ENCODE data around the gene LRRC1. TPM values are rescaled to one million over a fixed set of nuclear protein-coding genes. Genes with fewer than 3 reads are reported as not detected.

LRRC1 gene
- total RNA-seq, 2 donors from 2014 or later, result 8.3 to 10.4 TPM

DNA sequence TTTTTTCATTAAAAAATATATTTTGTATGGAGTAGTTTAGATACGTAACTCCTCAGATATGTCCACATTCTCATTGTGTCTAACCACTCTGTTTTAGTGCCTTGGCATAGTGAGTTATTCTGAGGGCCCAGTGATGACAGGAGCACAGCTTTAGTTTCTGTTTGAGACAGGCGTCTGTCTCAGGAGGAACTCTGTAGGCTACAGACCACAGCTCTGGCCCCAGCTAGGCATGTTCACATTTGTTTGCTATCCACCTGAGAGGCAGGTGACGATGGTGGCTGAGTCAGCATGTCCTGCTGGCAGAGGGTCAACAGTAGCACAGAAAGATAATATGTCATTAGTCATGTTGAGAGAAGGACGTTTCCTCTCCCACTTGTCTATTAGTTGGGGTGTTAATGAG, 16.3 kb downstream of the LRRC1 start:
- DNase-seq (ENCODE audit: low spot score), result no peak
- intact Hi-C loops (cut with DNase I), result no loop called here

- DNase-seq (ENCODE audit: low spot score), result no peak
- intact Hi-C loops (cut with DNase I), result no loop called here
Measured at GRCh38 chr6:53811746-53812145, 16.9 kb downstream of the LRRC1 start.

DNA sequence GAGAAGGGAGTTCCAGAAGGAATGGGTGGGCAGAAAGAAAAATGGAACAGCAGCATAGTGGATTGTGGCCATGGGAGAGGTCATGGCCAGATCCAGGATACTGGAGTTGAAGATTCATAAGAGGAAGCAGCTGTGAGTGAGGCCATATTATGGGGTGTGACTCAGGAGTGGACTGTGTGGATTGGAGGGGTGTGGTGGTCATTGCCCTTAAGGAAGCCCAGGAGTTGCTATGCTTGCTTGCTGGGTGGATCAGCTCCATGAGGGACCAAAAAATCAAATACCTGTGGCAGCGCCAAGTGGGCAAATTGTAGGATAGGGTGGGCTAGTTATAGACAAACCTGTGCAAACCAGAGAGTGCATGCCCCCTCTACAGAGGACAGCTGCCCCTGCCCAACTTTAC, 18.3 kb downstream of the LRRC1 start:
- intact Hi-C loops (cut with DNase I), result no loop called here
- no peak for DNase-seq (ENCODE audit: low spot score)

- intact Hi-C loops (cut with DNase I), result no loop called here
- DNase-seq (ENCODE audit: low spot score), result no peak
Measured at GRCh38 chr6:53813801-53814200, 19.0 kb downstream of the LRRC1 start.

GRCh38 chr6:53814353-53814752, 19.5 kb downstream of the LRRC1 start:
- intact Hi-C loops (cut with DNase I), result no loop called here

GRCh38 chr6:53815381-53816119, 20.7 kb downstream of the LRRC1 start:
- DNase-seq (ENCODE audit: low spot score), result no peak
- intact Hi-C loops (cut with DNase I), result no loop called here

More at GRCh38 chr6:53814353-53814752, 19.5 kb downstream of the LRRC1 start:
- DNase-seq (ENCODE audit: low spot score), result no peak

DNA sequence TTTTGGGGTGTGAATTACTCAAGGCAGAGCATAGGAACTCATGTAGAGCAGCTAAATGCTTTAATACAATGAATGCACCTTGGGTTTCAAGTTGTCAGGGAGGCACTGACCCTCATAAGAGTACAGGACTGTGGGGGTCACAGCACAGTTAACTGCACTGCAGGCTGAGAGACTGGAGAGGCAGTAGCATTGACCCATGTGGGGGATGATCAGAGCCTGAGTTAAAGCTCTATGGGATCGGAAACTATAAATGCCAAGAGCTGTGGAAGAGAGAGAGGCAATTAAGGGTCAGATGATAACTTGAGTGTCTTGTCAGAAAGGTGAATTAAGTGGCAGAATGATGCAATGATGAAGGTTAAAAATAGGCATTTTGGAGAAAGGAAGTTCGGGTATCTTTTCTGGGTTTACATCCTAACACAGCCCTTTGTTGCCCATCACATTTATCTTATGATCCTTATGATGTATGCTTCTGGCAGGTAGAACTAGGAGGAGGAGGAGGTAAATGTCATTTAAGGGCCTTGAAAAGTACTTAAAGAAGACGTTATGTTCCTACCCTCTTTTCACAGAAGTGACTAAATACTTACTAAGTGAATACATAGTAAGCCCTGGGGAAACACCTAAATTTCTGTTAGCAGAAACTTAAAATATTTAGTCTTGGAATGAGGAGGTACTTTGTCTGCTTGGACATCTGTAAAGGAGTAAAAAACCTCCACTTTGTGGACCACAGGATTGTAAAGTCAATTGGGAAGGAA, 24.2 kb downstream of the LRRC1 start:
- no peak for DNase-seq (ENCODE audit: low spot score)
- intact Hi-C loops (cut with DNase I), result no loop called here

DNA sequence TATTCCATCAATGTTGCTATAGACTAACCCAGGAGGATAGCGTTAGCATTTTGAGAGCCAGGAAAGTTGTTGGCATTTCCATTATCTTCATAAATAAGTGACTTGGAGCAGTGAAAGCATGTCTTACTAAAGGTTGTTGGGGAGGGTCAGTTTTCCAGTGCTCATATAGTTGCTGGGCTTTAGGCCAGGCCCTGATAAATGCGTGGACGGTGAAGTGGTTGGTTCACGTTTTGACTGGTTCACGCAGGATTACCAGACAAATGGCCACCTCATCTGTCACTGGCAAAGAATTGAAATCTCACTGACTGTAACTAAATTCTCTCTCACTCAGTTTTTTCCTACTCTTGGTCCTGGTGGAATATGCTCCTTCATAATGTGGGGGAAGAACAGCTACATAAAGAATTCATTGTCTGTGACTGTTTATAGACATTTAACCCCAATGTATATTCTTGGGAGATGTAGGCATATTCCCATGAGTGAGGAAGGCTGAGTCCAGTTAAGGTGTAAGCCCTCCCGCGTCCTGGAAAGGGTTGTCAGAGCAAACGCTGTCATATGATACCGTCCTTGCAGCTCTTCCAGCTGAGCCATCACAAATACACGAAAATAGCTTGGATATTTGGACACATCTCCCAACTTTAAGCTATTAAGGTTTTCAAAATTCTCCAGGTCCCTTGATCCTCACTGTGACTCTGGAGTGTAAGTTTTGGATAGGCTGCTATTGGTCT, 27.8 kb downstream of the LRRC1 start:
- no peak for DNase-seq (ENCODE audit: low spot score)
- intact Hi-C loops (cut with DNase I), result no loop called here

DNA sequence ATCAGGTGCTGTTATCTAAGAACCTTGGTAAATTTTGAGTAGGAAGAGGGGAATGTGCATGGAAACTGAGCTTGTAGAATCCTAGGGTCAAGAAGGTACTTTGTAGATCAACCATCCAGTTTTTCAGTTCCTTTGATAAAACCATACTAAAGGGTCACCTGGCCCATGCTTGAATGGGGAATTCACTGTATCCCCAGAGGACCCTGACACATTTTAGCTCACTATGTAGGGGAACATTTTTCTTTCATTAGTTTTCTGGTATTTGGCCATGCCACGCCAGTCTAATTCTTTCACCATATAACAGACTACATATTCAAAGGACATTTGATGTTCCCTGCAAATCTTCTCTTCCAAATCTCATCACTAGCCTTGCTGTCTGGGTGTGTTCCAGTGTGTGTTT, 29.9 kb downstream of the LRRC1 start:
- no peak for DNase-seq (ENCODE audit: low spot score)
- intact Hi-C loops (cut with DNase I), result no loop called here

DNA sequence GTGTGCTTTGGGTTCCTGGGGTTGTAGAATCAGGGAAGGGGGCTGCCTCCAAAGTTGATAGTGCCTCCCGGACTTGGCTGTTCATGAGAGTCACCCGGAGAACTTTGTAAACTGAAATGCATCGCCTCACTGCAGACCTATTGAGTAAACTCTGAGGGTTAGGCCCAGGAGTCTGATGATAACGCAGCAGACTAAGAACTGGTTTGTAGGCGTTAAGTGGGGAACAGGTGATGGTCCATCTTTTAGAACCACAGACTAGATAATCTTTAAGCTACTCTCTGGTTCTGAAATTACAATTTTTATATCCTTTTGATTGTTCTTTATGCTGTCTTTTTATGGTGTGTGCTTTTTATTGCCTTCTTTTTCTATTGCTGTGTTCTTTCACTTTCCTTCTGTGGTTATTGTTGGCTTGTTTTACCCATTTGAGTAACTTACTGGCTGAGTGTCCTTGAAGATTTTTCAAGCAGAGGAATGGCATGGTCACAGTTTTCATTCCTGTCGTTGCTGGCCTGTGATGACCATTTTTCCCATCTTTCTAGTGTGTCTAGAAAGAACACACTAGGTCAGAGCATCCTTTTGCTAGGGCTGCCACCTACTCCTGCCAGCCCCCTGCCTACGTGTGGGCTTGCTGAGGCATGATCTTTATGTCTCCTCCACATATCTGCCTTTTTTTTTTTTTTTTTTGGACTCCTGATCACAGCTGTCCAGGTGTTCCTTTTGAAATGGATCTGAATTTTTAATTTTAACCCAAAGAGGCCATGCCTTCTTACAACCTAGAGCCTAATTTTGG, 30.9 kb downstream of the LRRC1 start:
- no peak for DNase-seq (ENCODE audit: low spot score)
- intact Hi-C loops (cut with DNase I), result no loop called here

- intact Hi-C loops (cut with DNase I), result no loop called here
- DNase-seq (ENCODE audit: low spot score), result no peak
Measured at GRCh38 chr6:53827531-53827930, 32.7 kb downstream of the LRRC1 start.

GRCh38 chr6:53828215-53828614, 33.4 kb downstream of the LRRC1 start:
- no peak for DNase-seq (ENCODE audit: low spot score)
- intact Hi-C loops (cut with DNase I), result no loop called here

GRCh38 chr6:53828966-53829697, 34.3 kb downstream of the LRRC1 start:
- DNase-seq (ENCODE audit: low spot score), result no peak
- intact Hi-C loops (cut with DNase I), result no loop called here

GRCh38 chr6:53829698-53830221, 35.0 kb downstream of the LRRC1 start:
- intact Hi-C loops (cut with DNase I), result no loop called here
- no peak for DNase-seq (ENCODE audit: low spot score)

GRCh38 chr6:53830366-53830765, 35.6 kb downstream of the LRRC1 start:
- intact Hi-C loops (cut with DNase I), result no loop called here
- no peak for DNase-seq (ENCODE audit: low spot score)

DNA sequence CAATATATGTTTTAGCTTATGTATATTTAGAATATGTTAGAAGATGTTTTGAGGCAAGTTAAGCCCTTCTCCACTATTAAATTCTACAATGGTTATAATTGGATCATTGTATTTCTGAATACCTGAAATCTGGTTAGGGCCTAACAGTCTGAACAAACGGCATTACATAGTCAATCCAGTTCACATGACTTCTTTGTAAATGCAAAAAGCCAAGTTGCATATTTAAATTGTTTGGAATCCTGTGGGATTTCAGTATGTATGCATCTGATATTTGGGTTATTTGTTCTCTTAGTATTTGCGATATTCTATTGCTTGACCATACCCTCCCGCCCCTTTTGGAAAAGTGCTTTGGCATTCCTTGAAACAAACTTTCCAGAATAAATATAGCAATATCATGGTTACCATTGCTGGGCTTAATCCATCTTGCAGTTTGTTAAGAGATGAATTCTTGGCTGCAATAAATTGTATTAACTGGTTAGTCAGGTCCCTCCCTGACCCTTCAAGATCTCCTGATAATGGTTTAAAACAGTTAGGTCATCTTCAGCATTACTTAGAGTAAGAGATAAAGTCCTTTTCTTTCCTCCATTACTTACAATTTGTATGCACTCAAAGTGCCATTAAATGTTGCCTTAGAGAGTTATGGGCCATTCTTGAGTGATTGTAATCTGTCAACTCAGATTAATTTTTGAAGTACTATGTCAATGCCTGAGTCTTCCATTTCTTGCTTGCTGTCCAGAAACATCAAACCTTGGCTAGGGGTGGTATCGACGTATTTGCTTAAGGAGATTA, 36.5 kb downstream of the LRRC1 start:
- DNase-seq (ENCODE audit: low spot score), result no peak
- intact Hi-C loops (cut with DNase I), result no loop called here

- no peak for DNase-seq (ENCODE audit: low spot score)
- intact Hi-C loops (cut with DNase I), result no loop called here
Measured at GRCh38 chr6:53831936-53832660, 37.3 kb downstream of the LRRC1 start.

All from posterior vena cava (tissue), 2 donors.